Heart right ventricle (tissue), 16 donors: ENCODE results near the gene POLR2I. TPM values are rescaled to one million over a fixed set of nuclear protein-coding genes. Genes with fewer than 3 reads are reported as not detected.

ENCODE experiments used
- ATAC-seq, 8 donors: fragments of 200-7000 bp; cut with Tn5 transposase; one replicate each; pipeline ENCODE4 v1.9.1; 2020; ENCODE audit warnings: mild to moderate bottlenecking in 8 of 8, moderate library complexity in 8 of 8, moderate number of reproducible peaks in 1 of 8
- DNase-seq, 2 donors: peaks; one replicate each; pipeline ENCODE4 v3.0.0-alpha.2; 2020
- H3K27ac ChIP-seq, 10 donors: fragments of 200-600 bp; sonication (generic) in 2 of 10; one replicate each; pipeline versions ENCODE4 v1.5.0 to v1.8.0; 2020 to 2022; ENCODE audit warnings: mild to moderate bottlenecking in 3 of 10
- H3K27me3 ChIP-seq, 7 donors: fragments of 200-600 bp; one replicate each; pipeline ENCODE4 v1.8.0; 2021 to 2022; ENCODE audit warnings: mild to moderate bottlenecking in 2 of 7
- H3K36me3 ChIP-seq, 9 donors: fragments of 200-600 bp; sonication (generic) in 1 of 9; one replicate each; pipeline versions ENCODE4 v1.5.0 to v1.8.0; 2020 to 2022; ENCODE audit warnings: mild to moderate bottlenecking in 2 of 9
- H3K4me1 ChIP-seq, 9 donors: fragments of 200-600 bp; sonication (generic) in 1 of 9; one replicate each; pipeline versions ENCODE4 v1.5.0 to v1.8.0; 2020 to 2022; ENCODE audit warnings: mild to moderate bottlenecking in 4 of 9
- H3K4me3 ChIP-seq, 10 donors: fragments of 200-600 bp; sonication (generic) in 2 of 10; one replicate each; pipeline versions ENCODE4 v1.5.0 to v1.8.0; 2020 to 2022; ENCODE audit warnings: mild to moderate bottlenecking in 7 of 10, moderate library complexity in 2 of 10
- H3K9me3 ChIP-seq, 11 donors: fragments of 200-600 bp in 10 of 11; sonication (generic) in 2 of 11; one replicate each; pipeline versions ENCODE4 v1.5.0 to v1.8.0; 2013 to 2022; ENCODE audit warnings: mild to moderate bottlenecking in 2 of 11, control low read depth in 1 of 11, moderate library complexity in 1 of 11
- WGBS, 2 donors: extraction: QIAGEN DNeasy Blood & Tissue Kit; methylation state at CpG; one replicate each; pipeline ENCODE4 v1.1.7; 2013; ENCODE audit warnings: inconsistent platforms in 1 of 2; 5-methylcytosine and 5-hydroxymethylcytosine counted together
- intact Hi-C, 10 donors: fragments of 100-400 bp; cut with DNase I; formaldehyde crosslinking; loops; one replicate each; pipeline versions ENCODE4 v1.11.1 to v1.14.2; 2022
- polyA plus RNA-seq, 2 donors: library from polyadenylated mRNA; stranded (reverse); fragments of 200-250 nt; gene quantifications; one replicate each; pipeline ENCODE4 v1.2.3, GENCODE V29; 2013
- total RNA-seq, 10 donors: library from RNA; stranded (reverse); fragmentation: NEBNext Ultra II Directional in 3 of 10; extraction: Animal tissue kit (Norgen Biotek cat#: 25700) in 3 of 10; gene quantifications; one replicate each; pipeline versions ENCODE4 v1.2.1 to v1.2.4, GENCODE V29; 2021 to 2023
- TF ChIP-seq, protein P1 (sequence below), 9 donors: fragments of 200-600 bp; sonication (generic) in 2 of 9; IDR thresholded peaks; one replicate each; pipeline versions ENCODE4 v1.5.0 to v1.8.0; 2021 to 2022; ENCODE audit warnings: antibody characterized with exemption in 9 of 9, mild to moderate bottlenecking in 5 of 9, moderate library complexity in 1 of 9
- donor health status: Arrhythmogenic right ventricular cardiomyopathy.
- donor health status: ischemic (EF 13 %, LVEDD 7.1; RV severe dilation, severe dysfunction).
- donor health status: healthy with polysubstance abuse.
- donor health status: DM: no; HTN: yes; CAD: no.
- donor health status: DM: no; HTN: no; CAD: no.
- donor health status: ischemic (EF 25% LVEDD 6.9; RV normal size, moderate dysfunction).
- donor health status: ischemic (EF 25% LVEDD 5.7; RV mildly dilated, moderate dysfunction).
- donor health status: healthy.
- donor health status: DM: yes; HTN: yes; CAD: no.
- donor health status: Ischemic cardiomyopathy.
- donor health status: ischemic (EF 35%, LVEDD 5.7; RV mildly dilated, moderate dysfunction).
- donor health status: nonischemic (EF 11% LVEDD 7.7; RV severe dilation, severe dysfunction).
- donor health status: DM: yes; HTN: yes; CAD: no.
- donor health status: PGD.
- donor health status: ischemic (EF 29% LVEDD 5.4; RV normal size, mild dysfunction).
- donor health status: nonischemic (EF 23%, LVEDD 6.1; RV moderate dilation, normal function).

Gene POLR2I
- total and polyA plus RNA-seq, 12 donors, result 83.7 to 153 (median 111) TPM

DNA sequence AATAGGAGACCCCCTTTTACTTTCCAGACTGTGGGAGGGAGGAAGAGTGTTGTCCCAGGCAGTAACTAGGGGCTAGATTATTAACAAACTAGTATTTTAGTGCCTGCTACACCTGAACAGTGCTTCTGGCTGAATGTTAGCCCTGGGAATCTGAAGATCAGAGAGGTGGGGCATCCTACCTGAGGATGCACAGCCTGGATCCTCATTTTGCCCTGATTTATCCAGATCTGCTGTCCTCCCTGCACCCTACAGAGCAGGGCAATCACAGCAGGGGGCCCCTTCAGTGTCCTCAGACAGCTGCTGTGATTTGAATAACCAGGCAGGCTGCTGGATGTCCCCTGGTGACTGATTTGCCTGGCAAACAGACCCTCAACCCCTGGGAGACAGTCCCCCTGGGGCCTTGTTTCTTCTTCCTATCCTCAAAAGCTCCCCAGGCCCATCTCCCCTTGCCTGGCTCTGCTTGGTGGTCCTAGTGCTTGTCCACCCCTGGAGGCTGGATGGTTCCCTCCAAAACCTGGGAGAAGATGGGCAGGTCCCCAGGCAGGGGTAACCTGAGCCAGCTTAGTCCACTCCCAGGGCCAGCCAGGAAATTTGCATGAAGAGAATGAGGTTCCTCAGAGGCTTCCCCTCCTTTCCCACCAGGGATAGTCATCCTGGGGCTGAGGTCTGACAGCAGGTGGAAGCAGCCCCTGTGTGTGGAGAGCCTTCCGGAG lies 4.0 kb downstream of the POLR2I start, which contains the start of gene OVOL3:
Gene OVOL3, plus strand, starts transcription at position 657 of the 713 bp plus-strand sequence. CDS start 60 bp downstream, outside the sequence.
- 43 to 100% methylated on average over 1 of the region's 1 CpG for whole genome bisulfite sequencing, 2 donors
- H3K4me3 ChIP-seq, result no peak within 1 kb of the TSS
- H3K27me3 ChIP-seq, result no peaks in the 10 kb centered on the region
- ATAC-seq, result no peak
- H3K4me1 ChIP-seq, result peaks cover 0 to 15% (median 10%) of the 10 kb centered on the region in 9 donors
- TF ChIP-seq, protein P1, sequence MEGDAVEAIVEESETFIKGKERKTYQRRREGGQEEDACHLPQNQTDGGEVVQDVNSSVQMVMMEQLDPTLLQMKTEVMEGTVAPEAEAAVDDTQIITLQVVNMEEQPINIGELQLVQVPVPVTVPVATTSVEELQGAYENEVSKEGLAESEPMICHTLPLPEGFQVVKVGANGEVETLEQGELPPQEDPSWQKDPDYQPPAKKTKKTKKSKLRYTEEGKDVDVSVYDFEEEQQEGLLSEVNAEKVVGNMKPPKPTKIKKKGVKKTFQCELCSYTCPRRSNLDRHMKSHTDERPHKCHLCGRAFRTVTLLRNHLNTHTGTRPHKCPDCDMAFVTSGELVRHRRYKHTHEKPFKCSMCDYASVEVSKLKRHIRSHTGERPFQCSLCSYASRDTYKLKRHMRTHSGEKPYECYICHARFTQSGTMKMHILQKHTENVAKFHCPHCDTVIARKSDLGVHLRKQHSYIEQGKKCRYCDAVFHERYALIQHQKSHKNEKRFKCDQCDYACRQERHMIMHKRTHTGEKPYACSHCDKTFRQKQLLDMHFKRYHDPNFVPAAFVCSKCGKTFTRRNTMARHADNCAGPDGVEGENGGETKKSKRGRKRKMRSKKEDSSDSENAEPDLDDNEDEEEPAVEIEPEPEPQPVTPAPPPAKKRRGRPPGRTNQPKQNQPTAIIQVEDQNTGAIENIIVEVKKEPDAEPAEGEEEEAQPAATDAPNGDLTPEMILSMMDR (IDR thresholded peaks at IDR 0.05), result no peak
- H3K36me3 ChIP-seq, result peaks cover 0 to 34% (median 11%) of the 10 kb centered on the region in 9 donors
- DNase-seq, result no peak
- H3K9me3 ChIP-seq, result no peaks in the 10 kb centered on the region
- no peak within 1 kb of the TSS for H3K27ac ChIP-seq
- intact Hi-C loops, result loop anchor here in 5 of 10 donors (5.0 to 10.0 kb wide), 5 partner anchors 46 to 116 kb away; partner anchors contain the start of genes SDHAF1 (in 1 of the 5), THAP8 (in 1 of the 5) and WDR62 (in 1 of the 5)

DNA sequence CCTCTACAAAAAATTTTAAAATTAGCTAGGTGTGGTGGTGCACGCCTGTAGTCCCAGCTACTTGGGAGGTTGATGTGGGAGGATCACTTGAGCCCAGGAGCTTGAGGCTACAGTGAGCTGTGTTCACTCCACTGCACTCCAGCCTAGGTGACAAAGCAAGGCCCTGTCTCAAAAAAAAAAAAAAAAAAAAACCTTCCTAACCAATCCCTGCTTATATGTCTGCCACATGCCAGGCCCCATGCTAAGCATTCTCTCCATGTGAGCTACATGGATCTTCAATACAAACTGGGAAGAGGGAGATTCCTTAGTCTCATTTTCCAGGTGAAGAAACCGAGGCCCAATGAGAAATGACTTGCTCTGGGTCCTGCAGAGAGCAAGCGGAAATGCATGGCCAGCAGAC lies 6.0 kb downstream of the POLR2I start:
- intact Hi-C loops, result no loop called here
- H3K27ac ChIP-seq, result no peak overlapping the region
- WGBS, 2 donors, result 94 to 95% methylated on average over 3 of the region's 3 CpGs
- ATAC-seq (no peak), DNase-seq (no peak)
- TF ChIP-seq, protein P1 (IDR thresholded peaks at IDR 0.05), result no peak
- H3K36me3 ChIP-seq, result peaks cover 0 to 52% (median 17%) of the 10 kb centered on the region in 9 donors
- H3K4me3 ChIP-seq, result no peak overlapping the region
- H3K4me1 ChIP-seq, result peaks cover 0 to 9% (median 4%) of the 10 kb centered on the region in 9 donors
- H3K27me3 ChIP-seq, result no peaks in the 10 kb centered on the region
- H3K9me3 ChIP-seq, result no peaks in the 10 kb centered on the region

- no peaks in the 10 kb centered on the region for H3K27me3 ChIP-seq
- DNase-seq (no peak), ATAC-seq (no peak)
- no peak overlapping the region for H3K4me3 ChIP-seq
- TF ChIP-seq, protein P1 (IDR thresholded peaks at IDR 0.05), result no peak
- no peaks in the 10 kb centered on the region for H3K9me3 ChIP-seq
- H3K27ac ChIP-seq, result peak overlapping the region in 3 of 10 donors; percentile 48 to 55 (median 49)
- peaks cover 0 to 5% (median 0%) of the 10 kb centered on the region in 9 donors for H3K4me1 ChIP-seq
- intact Hi-C loops, result no loop called here
- WGBS, 2 donors, result 96 to 98% methylated on average over 5 of the region's 5 CpGs
- peaks cover 0 to 39% (median 6%) of the 10 kb centered on the region in 9 donors for H3K36me3 ChIP-seq
Measured at GRCh38 chr19:36106991-36107390, 7.7 kb downstream of the POLR2I start.

GRCh38 chr19:36106441-36106840 lies 8.2 kb downstream of the POLR2I start:
- no peaks in the 10 kb centered on the region for H3K9me3 ChIP-seq
- WGBS, 2 donors, result 77 to 81% methylated on average over 6 of the region's 6 CpGs
- H3K27me3 ChIP-seq, result no peaks in the 10 kb centered on the region
- no peak overlapping the region for H3K4me3 ChIP-seq
- H3K36me3 ChIP-seq, result peaks cover 0 to 37% (median 5%) of the 10 kb centered on the region in 9 donors
- intact Hi-C loops, result no loop called here
- H3K27ac ChIP-seq, result peak overlapping the region in 6 of 10 donors; percentile 9 to 55 (median 32)
- DNase-seq (no peak), ATAC-seq (peak in 3 of 8 donors; percentile 38 to 65 (median 42))
- TF ChIP-seq, protein P1 (IDR thresholded peaks at IDR 0.05), result no peak
- H3K4me1 ChIP-seq, result peaks cover 0 to 9% (median 2%) of the 10 kb centered on the region in 9 donors
